Measurements from ENCODE around the gene TSC22D3.

The TSC22D3 gene

DNA sequence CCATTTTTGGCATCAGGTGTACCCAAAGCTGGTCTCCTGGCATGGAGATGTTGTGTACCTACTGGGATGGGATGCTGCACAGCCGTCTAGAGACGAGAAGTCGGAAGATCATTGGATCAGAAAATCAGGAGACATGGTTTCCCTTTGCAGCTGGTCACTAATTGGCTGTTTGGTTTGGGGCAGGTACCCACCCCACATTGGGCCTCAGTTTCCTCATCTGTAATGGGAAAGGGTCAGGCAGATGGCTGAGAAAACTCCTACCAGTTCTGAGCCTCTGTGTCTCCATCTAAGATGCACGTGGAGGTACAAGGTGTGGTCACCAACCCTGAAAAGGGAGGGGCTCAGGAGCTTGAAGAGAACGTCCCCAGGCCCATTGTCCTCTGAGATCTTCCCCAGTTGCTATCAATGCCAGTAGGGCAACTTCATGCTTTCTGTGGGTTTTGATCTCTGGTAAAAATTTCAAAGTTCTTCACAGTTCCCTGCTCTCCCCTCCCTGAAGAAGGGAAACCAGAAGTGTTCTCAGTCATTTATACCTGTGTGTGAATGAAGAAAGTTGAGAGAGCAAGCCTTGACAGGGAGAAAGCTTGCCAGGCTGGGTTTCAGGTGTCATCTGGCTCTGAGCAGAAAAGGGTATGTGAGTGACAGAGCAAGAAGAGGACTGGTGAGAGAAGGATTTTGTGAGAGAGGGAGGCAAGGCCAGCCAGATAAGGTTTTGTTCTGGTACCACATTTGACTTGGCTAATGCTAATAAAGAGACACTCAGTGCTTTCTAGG is 15.1 kb downstream of the TSC22D3 start:
- TF ChIP-seq, protein P1, sequence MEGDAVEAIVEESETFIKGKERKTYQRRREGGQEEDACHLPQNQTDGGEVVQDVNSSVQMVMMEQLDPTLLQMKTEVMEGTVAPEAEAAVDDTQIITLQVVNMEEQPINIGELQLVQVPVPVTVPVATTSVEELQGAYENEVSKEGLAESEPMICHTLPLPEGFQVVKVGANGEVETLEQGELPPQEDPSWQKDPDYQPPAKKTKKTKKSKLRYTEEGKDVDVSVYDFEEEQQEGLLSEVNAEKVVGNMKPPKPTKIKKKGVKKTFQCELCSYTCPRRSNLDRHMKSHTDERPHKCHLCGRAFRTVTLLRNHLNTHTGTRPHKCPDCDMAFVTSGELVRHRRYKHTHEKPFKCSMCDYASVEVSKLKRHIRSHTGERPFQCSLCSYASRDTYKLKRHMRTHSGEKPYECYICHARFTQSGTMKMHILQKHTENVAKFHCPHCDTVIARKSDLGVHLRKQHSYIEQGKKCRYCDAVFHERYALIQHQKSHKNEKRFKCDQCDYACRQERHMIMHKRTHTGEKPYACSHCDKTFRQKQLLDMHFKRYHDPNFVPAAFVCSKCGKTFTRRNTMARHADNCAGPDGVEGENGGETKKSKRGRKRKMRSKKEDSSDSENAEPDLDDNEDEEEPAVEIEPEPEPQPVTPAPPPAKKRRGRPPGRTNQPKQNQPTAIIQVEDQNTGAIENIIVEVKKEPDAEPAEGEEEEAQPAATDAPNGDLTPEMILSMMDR (IDR thresholded peaks at IDR 0.05; ENCODE audit: borderline replicate concordance, insufficient read depth, low read depth, low read length), result no peak
- no peak overlapping the region for H3K4me3 ChIP-seq (ENCODE audit: low read depth, low read length)

DNA sequence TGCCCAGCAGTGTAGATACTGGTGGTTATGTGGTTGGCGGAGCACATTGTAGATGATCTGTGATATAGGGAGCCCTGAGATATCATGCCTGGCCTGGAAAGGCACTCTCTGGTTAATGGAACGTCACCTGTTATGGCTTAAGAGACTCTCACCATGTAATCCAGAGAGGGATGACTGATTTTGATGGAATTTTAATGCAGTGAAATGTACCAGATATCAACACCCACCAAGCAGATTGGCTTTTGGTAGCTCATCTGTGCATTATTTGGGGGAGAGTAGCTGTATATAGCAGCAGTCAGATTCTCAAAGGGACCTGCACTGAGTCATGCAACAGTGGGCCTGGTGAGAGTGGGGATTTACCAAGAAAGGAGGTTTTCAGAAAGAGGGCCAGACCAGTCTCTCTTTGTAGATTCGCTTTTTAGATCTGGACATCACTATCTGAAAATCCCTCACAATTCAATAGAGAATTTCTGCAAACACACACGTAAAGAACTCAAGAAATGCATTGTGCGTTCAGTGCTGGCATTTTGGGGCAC is 17.3 kb downstream of the TSC22D3 start:
- no peak overlapping the region for H3K4me3 ChIP-seq (ENCODE audit: low read depth, low read length)
- TF ChIP-seq, protein P1 (IDR thresholded peaks at IDR 0.05; ENCODE audit: borderline replicate concordance, insufficient read depth, low read depth, low read length), result no peak

DNA sequence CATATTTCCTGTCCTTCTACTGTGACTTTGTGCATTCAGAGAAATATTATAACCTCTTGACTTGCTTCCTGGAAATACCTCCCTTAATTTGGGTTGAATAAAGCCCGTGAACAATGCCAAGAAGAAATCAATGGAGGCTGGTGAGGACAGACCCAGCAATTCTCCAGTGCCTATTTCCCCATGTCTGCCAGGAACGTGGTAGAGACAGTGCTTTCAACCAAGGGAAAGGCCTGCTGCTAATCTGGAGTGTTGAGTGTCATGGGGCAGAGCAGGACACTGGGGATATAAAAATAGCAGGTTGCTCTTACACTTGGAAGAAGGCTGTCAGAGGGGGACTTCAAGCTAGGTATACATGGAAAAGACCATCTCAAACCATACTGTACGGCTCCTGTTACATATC is 19.9 kb downstream of the TSC22D3 start:
- TF ChIP-seq, protein P1 (IDR thresholded peaks at IDR 0.05; ENCODE audit: borderline replicate concordance, insufficient read depth, low read depth, low read length), result no peak

GRCh38 chrX:107753187-107753586 is 22.4 kb downstream of the TSC22D3 start:
- TF ChIP-seq, protein P1 (IDR thresholded peaks at IDR 0.05; ENCODE audit: borderline replicate concordance, insufficient read depth, low read depth, low read length), result no peak
- H3K4me3 ChIP-seq (ENCODE audit: low read depth, low read length), result no peak overlapping the region

More for the DNA sequence above, 19.9 kb downstream of the TSC22D3 start:
- no peak overlapping the region for H3K4me3 ChIP-seq (ENCODE audit: low read depth, low read length)

DNA sequence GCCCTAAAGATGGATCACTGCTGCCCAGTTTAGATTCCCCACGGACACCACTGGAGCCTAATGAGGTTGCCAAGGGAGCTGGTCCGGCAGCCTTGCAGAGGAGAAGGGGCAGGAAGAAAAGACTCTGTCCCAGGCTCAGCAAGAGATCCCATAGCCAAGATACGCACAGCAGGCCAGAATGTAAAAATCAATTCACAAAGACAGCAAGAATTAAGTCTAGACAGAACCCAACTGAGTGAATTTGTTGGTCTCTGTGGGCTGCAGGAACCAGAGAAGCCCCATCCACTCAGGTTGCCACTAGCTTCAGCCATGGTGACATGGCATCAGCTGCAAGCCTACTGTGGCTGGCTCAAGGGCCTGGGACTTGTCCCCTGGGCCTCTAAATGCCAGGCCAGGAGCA is 22.9 kb downstream of the TSC22D3 start:
- no peak overlapping the region for H3K4me3 ChIP-seq (ENCODE audit: low read depth, low read length)
- TF ChIP-seq, protein P1 (IDR thresholded peaks at IDR 0.05; ENCODE audit: borderline replicate concordance, insufficient read depth, low read depth, low read length), result no peak

DNA sequence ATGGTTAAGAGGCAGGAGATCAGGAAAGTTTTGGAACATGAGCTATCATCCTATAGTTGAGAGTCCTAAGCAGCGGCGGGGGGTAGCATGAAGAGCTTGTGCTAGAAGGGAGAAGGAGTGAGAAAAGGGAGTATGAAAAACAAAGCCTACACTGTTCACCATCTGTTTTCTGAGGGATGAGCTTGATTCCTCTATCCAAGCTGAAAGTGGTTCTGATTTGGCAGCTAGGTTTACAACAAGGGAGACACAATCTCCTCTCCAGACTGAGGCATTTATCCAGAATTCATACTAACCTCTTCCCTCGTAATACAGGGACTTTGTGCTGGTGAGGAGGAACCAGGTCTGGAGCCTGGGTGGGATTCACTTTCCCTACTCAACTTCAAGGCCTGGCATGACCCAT is 23.5 kb downstream of the TSC22D3 start:
- TF ChIP-seq, protein P1 (IDR thresholded peaks at IDR 0.05; ENCODE audit: borderline replicate concordance, insufficient read depth, low read depth, low read length), result no peak

More for the DNA sequence above, 23.5 kb downstream of the TSC22D3 start:
- no peak overlapping the region for H3K4me3 ChIP-seq (ENCODE audit: low read depth, low read length)
